H9 (cell line): ENCODE measurements around the gene RGS9. TPM values are rescaled to one million over a fixed set of nuclear protein-coding genes. Genes with fewer than 3 reads are reported as not detected.

ENCODE experiments used
- DNase-seq: peaks from one replicate; pipeline ENCODE4 v3.0.0-alpha.2; 2017
- H2AFZ ChIP-seq: one replicate; pipeline ENCODE4 v1.6.1; 2013; ENCODE audit warnings: mild to moderate bottlenecking, low read length, control low read depth, moderate library complexity
- H2AK5ac ChIP-seq: 2 replicates; pipeline ENCODE4 v1.6.1; 2013; ENCODE audit warnings: low read length, control low read depth, mixed read lengths; ENCODE audit not compliant: insufficient read length
- H2BK120ac ChIP-seq: one replicate; pipeline ENCODE4 v1.6.1; 2013; ENCODE audit warnings: low read depth, mild to moderate bottlenecking, low read length, control low read depth, inconsistent platforms; ENCODE audit not compliant: poor library complexity, severe bottlenecking
- H2BK12ac ChIP-seq: 2 replicates; pipeline ENCODE4 v1.6.1; 2013; ENCODE audit warnings: low read length, control low read depth, mixed read lengths, low read depth; ENCODE audit not compliant: insufficient read length
- H2BK15ac ChIP-seq: 2 replicates; pipeline ENCODE4 v1.6.1; 2013; ENCODE audit warnings: low read depth, low read length, control low read depth
- H2BK20ac ChIP-seq: one replicate; pipeline ENCODE4 v1.6.1; 2013; ENCODE audit warnings: low read depth, mild to moderate bottlenecking, low read length, control low read depth, inconsistent platforms; ENCODE audit not compliant: poor library complexity, severe bottlenecking
- H2BK5ac ChIP-seq: 2 replicates; pipeline ENCODE4 v1.6.1; 2013; ENCODE audit warnings: low read length, control low read depth, mixed read lengths; ENCODE audit not compliant: insufficient read length
- H3K14ac ChIP-seq: 2 replicates; pipeline ENCODE4 v1.6.1; 2013; ENCODE audit warnings: low read length, control low read depth; ENCODE audit not compliant: insufficient read depth
- H3K18ac ChIP-seq: 2 replicates; pipeline ENCODE4 v1.6.1; 2013; ENCODE audit warnings: low read depth, mild to moderate bottlenecking, mixed read lengths, low read length, control low read depth; ENCODE audit not compliant: insufficient read length
- H3K23ac ChIP-seq: 2 replicates; pipeline ENCODE4 v1.6.1; 2013; ENCODE audit warnings: low read length, control low read depth, mixed read lengths, low read depth; ENCODE audit not compliant: insufficient read length
- H3K23me2 ChIP-seq: 2 replicates; pipeline ENCODE4 v1.6.1; 2013; ENCODE audit warnings: low read depth, mild to moderate bottlenecking, mixed read lengths, low read length, control low read depth; ENCODE audit not compliant: insufficient read length, poor library complexity, severe bottlenecking
- H3K27ac ChIP-seq: 2 replicates; pipeline ENCODE4 v1.5.1; 2013; ENCODE audit warnings: low read length, control low read depth, mixed read lengths, low read depth; ENCODE audit not compliant: insufficient read length
- H3K27me3 ChIP-seq: 2 replicates; pipeline ENCODE4 v1.6.1; 2013; ENCODE audit warnings: low read length, control low read depth, inconsistent platforms; ENCODE audit not compliant: insufficient read depth
- H3K4ac ChIP-seq: 2 replicates; pipeline ENCODE4 v1.6.1; 2013; ENCODE audit warnings: low read depth, mild to moderate bottlenecking, control low read depth, inconsistent platforms, low read length, moderate library complexity
- H3K4me1 ChIP-seq: 2 replicates; pipeline ENCODE4 v1.6.1; 2013; ENCODE audit warnings: low read length, control low read depth, inconsistent platforms; ENCODE audit not compliant: insufficient read depth
- H3K4me2 ChIP-seq: 2 replicates; pipeline ENCODE4 v1.6.1; 2013; ENCODE audit warnings: low read length, control low read depth, mixed read lengths; ENCODE audit not compliant: insufficient read length, insufficient read depth
- H3K56ac ChIP-seq: 2 replicates; pipeline ENCODE4 v1.6.1; 2013; ENCODE audit warnings: low read depth, mild to moderate bottlenecking, mixed read lengths, low read length, control low read depth; ENCODE audit not compliant: insufficient read length
- H3K79me1 ChIP-seq: 2 replicates; pipeline ENCODE4 v1.6.1; 2013; ENCODE audit warnings: low read depth, mild to moderate bottlenecking, moderate library complexity, low read length, control low read depth, inconsistent platforms; ENCODE audit not compliant: insufficient read depth, poor library complexity, severe bottlenecking
- H3K79me2 ChIP-seq: 2 replicates; pipeline ENCODE4 v1.6.1; 2013; ENCODE audit warnings: low read length, control low read depth, inconsistent platforms; ENCODE audit not compliant: insufficient read depth
- H3K9ac ChIP-seq: 2 replicates; pipeline ENCODE4 v1.6.1; 2013; ENCODE audit warnings: low read length, control low read depth, mixed read lengths; ENCODE audit not compliant: insufficient read length; ENCODE audit errors: extremely low read depth
- H3K9me3 ChIP-seq: one replicate; pipeline ENCODE4 v1.6.1; 2013; ENCODE audit warnings: low read depth, low read length, inconsistent platforms; ENCODE audit not compliant: control insufficient read depth
- H3T11ph ChIP-seq: one replicate; pipeline ENCODE4 v1.6.1; 2013; ENCODE audit warnings: mild to moderate bottlenecking, low read length, control low read depth, inconsistent platforms
- H4K20me1 ChIP-seq: one replicate; pipeline ENCODE4 v1.6.1; 2013; ENCODE audit not compliant: control insufficient read depth, insufficient read length, insufficient read depth
- H4K5ac ChIP-seq: 2 replicates; pipeline ENCODE4 v1.6.1; 2013; ENCODE audit warnings: low read depth, mild to moderate bottlenecking, mixed read lengths, low read length, control low read depth; ENCODE audit not compliant: insufficient read length
- H4K8ac ChIP-seq: replicated peaks from 2 replicates; pipeline ENCODE4 v1.6.1; 2013; ENCODE audit warnings: low read length, control low read depth, mixed read lengths, low read depth; ENCODE audit not compliant: insufficient read length
- H4K91ac ChIP-seq: 2 replicates; pipeline ENCODE4 v1.6.1; 2013; ENCODE audit warnings: low read depth, mild to moderate bottlenecking, moderate library complexity, mixed read lengths, low read length, control low read depth; ENCODE audit not compliant: insufficient read length
- H3K27ac Mint-ChIP-seq, 3 experiments: 2 replicates in 2 of 3; 3 replicates in 1 of 3; pipeline ENCODE4 v1.8.0; 2020 to 2021; ENCODE audit warnings: mixed read lengths in 3 of 3, mild to moderate bottlenecking in 1 of 3, moderate library complexity in 1 of 3
- H3K27me3 Mint-ChIP-seq: 2 replicates; pipeline ENCODE4 v1.8.0; 2021; ENCODE audit warnings: low read depth, mild to moderate bottlenecking, moderate library complexity, mixed read lengths
- H3K36me3 Mint-ChIP-seq, 3 experiments: 2 replicates in 2 of 3; 3 replicates in 1 of 3; pipeline ENCODE4 v1.8.0; 2020 to 2021; ENCODE audit warnings: low read depth in 3 of 3, mixed read lengths in 3 of 3; ENCODE audit not compliant: insufficient read depth in 1 of 3
- H3K4me1 Mint-ChIP-seq, 2 experiments: 2 replicates each; pipeline ENCODE4 v1.8.0; 2020; ENCODE audit warnings: mixed read lengths in 2 of 2
- H3K4me3 Mint-ChIP-seq, 2 experiments: 2 replicates in 1 of 2; 3 replicates in 1 of 2; pipeline ENCODE4 v1.8.0; 2020 to 2021; ENCODE audit warnings: mild to moderate bottlenecking in 2 of 2, mixed read lengths in 2 of 2, moderate library complexity in 1 of 2
- H3K9me3 Mint-ChIP-seq, 2 experiments: 2 replicates in 1 of 2; 3 replicates in 1 of 2; pipeline ENCODE4 v1.8.0; 2020; ENCODE audit warnings: mild to moderate bottlenecking in 2 of 2, mixed read lengths in 2 of 2, moderate library complexity in 1 of 2
- CTCF ChIP-seq: fragments of 200-600 bp; sonication (generic); conservative IDR thresholded peaks from 3 replicates; pipeline ENCODE4 v1.8.0; 2021; ENCODE audit warnings: antibody characterized with exemption, mild to moderate bottlenecking
- WGBS: extraction: QIAGEN DNeasy Blood & Tissue Kit; methylation state at CpG from one replicate; pipeline ENCODE4 v1.1.7; 2013; ENCODE audit warnings: missing lambda C conversion rate, low lambda C conversion rate, mixed read lengths; ENCODE audit not compliant: insufficient read length; ENCODE audit errors: extremely low coverage; 5-methylcytosine and 5-hydroxymethylcytosine counted together
- total RNA-seq: library from RNA; stranded (reverse); gene quantifications from 2 replicates; pipeline ENCODE4 v1.2.1, GENCODE V29; 2021

RGS9 gene
- total RNA-seq, 1 experiment from 2014 or later: 12.0 TPM

- no peaks in the 10 kb centered on the region for H3K27me3 ChIP-seq
- H2AFZ ChIP-seq: no peak overlapping the region
- no peak overlapping the region for H4K91ac ChIP-seq
These were observed 35.8 kb upstream of the RGS9 start for GRCh38 chr17:65101371-65101770.

More at GRCh38 chr17:65101371-65101770, 35.8 kb upstream of the RGS9 start:
- Histone ChIP-seq H2BK12ac (no peak overlapping the region), H3K27ac (no peak overlapping the region), H4K8ac (no peak overlapping the region), H3K9me3 (no peaks in the 10 kb centered on the region), H3K4me2 (peak overlapping the region; percentile 45), H3K79me1 (no peaks in the 10 kb centered on the region), H3K4ac (no peak overlapping the region), H3K18ac (no peak overlapping the region), H3T11ph (no peak overlapping the region), H3K14ac (no peak overlapping the region), H3K9ac (no peak overlapping the region), H3K4me1 (no peaks in the 10 kb centered on the region; the same call in 1 of the 2 replicates), H3K79me2 (no peaks in the 10 kb centered on the region), H2BK15ac (no peak overlapping the region), H2BK5ac (no peak overlapping the region), H4K20me1 (no peaks in the 10 kb centered on the region), H2BK120ac (no peak overlapping the region), H2AK5ac (no peak overlapping the region), H4K5ac (peak overlapping the region; percentile 50), H3K23ac (no peak overlapping the region), H3K56ac (no peak overlapping the region), H2BK20ac (no peak overlapping the region), H3K23me2 (peaks cover 9% of the 10 kb centered on the region)
- Mint-ChIP-seq H3K36me3 (peaks cover 0 to 5% (median 0%) of the 10 kb centered on the region in 3 experiments; a peak in 2 of 7 replicates), H3K9me3 (no peaks in the 10 kb centered on the region), H3K4me3 (peak overlapping the region; percentile 68 to 79), H3K27ac (peak overlapping the region in 1 of 3 experiments; percentile 91; a peak in 1 of 7 replicates), H3K27me3 (no peaks in the 10 kb centered on the region; the same call in 1 of the 2 replicates), H3K4me1 (peaks cover 10 to 13% of the 10 kb centered on the region in 2 experiments)
- TF ChIP-seq CTCF: no peak
- no peak for DNase-seq
- WGBS: no CpG with 5 or more reads among the region's 6 CpGs
